Measurements from ENCODE around the gene TIAL1. TPM values are rescaled to one million over a fixed set of nuclear protein-coding genes. Genes with fewer than 3 reads are reported as not detected.

Gene TIAL1, protein sequence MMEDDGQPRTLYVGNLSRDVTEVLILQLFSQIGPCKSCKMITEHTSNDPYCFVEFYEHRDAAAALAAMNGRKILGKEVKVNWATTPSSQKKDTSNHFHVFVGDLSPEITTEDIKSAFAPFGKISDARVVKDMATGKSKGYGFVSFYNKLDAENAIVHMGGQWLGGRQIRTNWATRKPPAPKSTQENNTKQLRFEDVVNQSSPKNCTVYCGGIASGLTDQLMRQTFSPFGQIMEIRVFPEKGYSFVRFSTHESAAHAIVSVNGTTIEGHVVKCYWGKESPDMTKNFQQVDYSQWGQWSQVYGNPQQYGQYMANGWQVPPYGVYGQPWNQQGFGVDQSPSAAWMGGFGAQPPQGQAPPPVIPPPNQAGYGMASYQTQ
- 100 to 1,000 TPM in 3 of 4 donors, 10 to 100 TPM in 1; 31.8 to 177 (median 143) TPM for total RNA-seq

DNA sequence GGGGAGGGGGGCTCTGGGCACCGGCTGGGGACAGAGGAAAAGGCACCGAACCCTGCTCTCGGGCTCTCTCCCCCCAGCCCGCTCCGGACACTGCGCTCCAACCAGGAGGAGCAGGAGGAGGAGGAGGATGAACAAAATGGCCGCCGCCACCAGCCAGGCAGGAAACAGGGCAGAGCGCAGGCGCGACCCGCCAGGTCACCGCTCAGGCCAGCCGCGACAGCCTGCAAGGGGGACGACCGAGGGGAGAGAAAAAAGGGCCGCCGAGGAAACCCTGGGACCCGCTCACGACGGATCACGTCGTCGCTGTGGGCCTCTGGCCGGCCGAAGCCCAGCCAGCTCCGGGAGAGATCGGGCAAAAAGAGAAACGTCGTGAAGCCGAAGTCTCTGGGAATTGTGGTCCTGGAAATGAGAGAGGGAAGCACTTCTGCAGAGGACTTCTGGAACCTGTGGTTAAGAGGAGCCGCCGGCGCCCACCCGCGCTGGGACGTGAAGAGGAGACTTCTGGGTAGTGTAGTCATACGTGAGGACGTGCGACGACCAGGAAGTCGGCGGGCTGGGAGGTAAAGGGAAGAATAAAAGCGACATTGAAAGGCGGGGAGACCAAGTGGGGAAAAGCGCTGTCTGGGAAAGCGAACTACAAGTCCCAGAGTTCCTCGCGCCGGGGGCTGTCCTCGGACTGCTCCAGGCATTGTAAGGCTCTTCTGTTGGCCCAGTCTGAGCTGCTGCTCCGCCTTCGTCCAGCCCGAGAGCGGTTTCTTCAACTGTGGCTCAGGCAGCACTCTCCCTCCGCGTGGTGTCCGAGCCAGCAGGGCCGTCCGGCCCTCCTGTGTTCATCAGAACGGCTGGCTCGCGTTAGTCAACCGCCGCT lies at the start of gene TIAL1:
TSS of gene TIAL1 (minus strand) at position 428 of the 868 bp plus-strand sequence. CDS start 499 bp downstream, outside the sequence.
- Histone ChIP-seq H3K9me3 (no peaks in the 10 kb centered on the region), H3K4me1 (peaks cover 3 to 10% of the 10 kb centered on the region in 2 donors), H3K27me3 (no peaks in the 10 kb centered on the region), H3K27ac (peak within 1 kb of the TSS; percentile 97 to 99), H3K36me3 (no peaks in the 10 kb centered on the region), H3K4me3 (peak within 1 kb of the TSS; percentile 82 to 86)
- intact Hi-C loops (cut with DNase I; ENCODE audit: low total_unique reads), result loop anchor here (5.0 kb wide), 1 partner anchor 56 kb away; the partner anchor contains the start of gene BAG3
- DNase-seq, result peak; percentile 98
- TF ChIP-seq, protein P1, sequence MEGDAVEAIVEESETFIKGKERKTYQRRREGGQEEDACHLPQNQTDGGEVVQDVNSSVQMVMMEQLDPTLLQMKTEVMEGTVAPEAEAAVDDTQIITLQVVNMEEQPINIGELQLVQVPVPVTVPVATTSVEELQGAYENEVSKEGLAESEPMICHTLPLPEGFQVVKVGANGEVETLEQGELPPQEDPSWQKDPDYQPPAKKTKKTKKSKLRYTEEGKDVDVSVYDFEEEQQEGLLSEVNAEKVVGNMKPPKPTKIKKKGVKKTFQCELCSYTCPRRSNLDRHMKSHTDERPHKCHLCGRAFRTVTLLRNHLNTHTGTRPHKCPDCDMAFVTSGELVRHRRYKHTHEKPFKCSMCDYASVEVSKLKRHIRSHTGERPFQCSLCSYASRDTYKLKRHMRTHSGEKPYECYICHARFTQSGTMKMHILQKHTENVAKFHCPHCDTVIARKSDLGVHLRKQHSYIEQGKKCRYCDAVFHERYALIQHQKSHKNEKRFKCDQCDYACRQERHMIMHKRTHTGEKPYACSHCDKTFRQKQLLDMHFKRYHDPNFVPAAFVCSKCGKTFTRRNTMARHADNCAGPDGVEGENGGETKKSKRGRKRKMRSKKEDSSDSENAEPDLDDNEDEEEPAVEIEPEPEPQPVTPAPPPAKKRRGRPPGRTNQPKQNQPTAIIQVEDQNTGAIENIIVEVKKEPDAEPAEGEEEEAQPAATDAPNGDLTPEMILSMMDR (IDR thresholded peaks at IDR 0.05), result peak in 1 of 4 experiments; percentile 7
- TF ChIP-seq POLR2A (IDR thresholded peaks at IDR 0.05), result peak; percentile 52 to 80

DNA sequence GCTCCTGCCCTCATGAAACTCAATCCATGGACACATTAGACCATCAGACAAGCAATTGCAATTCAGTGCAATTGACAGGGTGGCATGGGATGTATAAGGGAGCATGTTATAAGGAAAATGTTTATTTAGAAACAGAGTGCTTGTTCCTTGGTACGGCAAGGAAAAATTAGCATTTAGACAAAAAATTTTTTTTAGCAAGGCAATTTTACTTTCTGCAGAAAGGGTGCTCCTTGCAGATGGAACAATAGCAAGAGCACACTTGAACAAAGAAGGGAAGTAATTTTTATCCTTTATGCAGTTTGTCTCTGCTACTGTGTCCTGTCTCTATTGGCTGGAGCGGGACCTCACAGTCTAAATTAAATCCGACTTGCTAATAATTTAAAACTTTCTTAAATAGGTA lies 48.2 kb upstream of the TIAL1 start:
- Histone ChIP-seq H3K36me3 (no peaks in the 10 kb centered on the region), H3K4me3 (no peak overlapping the region), H3K9me3 (no peaks in the 10 kb centered on the region), H3K4me1 (no peaks in the 10 kb centered on the region), H3K27ac (no peak overlapping the region), H3K27me3 (no peaks in the 10 kb centered on the region)
- TF ChIP-seq, protein P1 (IDR thresholded peaks at IDR 0.05), result no peak
- no peak for TF ChIP-seq POLR2A (IDR thresholded peaks at IDR 0.05)
- intact Hi-C loops (cut with DNase I; ENCODE audit: low total_unique reads), result no loop called here
- no peak for DNase-seq

DNA sequence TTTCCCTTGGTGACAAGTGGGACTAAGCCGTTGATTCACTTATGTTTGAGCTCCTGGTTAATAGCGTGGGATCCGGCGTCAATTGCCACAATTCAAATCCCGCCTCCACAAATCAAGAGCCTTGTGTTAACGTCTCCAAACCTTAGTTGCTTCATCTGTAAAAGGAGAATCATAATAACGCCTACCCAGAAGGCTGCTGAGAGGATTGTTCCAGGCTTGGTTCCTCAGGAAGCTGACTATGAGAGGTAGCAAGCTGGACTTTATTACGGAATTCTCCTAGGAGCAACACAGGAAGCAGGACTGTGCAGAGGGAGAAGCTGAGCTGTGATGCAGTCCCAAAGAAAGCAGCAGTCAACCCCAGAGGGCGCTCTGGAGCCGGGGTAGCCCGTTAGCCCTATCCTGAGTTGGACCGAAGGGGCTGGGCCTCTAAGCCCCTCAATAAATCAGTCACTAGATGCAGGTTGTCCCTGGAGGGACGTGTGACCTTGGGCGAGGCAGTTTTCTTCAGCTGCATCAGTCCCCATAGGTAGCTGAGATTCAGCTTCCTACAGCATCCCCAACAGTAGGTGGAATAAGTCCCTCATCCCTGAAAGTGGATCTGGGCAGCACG lies 47.5 kb upstream of the TIAL1 start:
- Histone ChIP-seq H3K4me1 (no peaks in the 10 kb centered on the region), H3K4me3 (no peak overlapping the region), H3K9me3 (no peaks in the 10 kb centered on the region), H3K27ac (peak overlapping the region in 1 of 2 donors; percentile 35), H3K27me3 (no peaks in the 10 kb centered on the region), H3K36me3 (no peaks in the 10 kb centered on the region)
- no peak for DNase-seq
- no peak for TF ChIP-seq POLR2A (IDR thresholded peaks at IDR 0.05)
- TF ChIP-seq, protein P1 (IDR thresholded peaks at IDR 0.05), result no peak
- intact Hi-C loops (cut with DNase I; ENCODE audit: low total_unique reads), result no loop called here

DNA sequence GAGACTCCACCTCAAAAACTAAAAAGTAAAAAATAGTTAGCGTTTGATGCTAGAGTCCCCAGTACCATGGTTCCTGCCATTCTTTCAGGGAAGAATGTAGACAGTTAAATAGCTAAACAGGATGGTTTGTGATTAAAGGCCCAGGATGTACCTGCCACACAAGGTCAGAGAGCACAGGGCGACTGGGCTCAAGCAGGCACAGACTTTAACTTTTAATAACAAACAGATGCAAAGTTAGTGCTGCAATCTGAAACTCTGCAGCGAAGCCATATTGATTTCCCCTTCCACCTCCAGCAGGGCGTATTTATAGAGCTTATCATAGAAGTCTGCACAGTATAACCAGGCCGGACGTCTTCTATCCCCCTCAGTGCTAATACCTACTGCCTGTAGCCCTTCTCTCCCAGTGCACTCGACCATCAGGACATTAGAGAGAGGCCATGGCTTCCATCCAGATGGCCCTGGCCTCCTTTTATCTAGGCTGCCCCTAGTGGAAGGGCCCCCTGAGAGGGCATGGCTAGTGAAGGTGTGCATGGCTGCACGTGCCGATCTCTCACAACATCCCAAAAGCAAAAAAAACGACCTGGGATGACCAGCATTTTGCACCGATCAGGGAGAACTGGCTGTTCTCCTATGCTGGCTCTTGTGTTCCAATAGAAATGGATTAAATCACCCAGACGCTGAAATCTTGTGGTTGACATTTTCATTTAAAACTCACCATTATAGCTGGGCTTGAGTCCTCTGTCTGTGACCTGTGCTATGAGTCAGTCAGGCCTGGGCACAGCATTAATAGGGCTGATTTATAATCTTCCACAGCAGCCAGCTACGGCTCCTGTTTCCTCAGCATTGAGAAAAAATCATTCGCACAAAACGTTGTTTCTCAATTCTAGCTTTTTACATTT lies 46.8 kb upstream of the TIAL1 start:
- Histone ChIP-seq H3K27ac (peak overlapping the region in 1 of 2 donors; percentile 35), H3K9me3 (no peaks in the 10 kb centered on the region), H3K36me3 (no peaks in the 10 kb centered on the region), H3K27me3 (no peaks in the 10 kb centered on the region), H3K4me3 (no peak overlapping the region), H3K4me1 (no peaks in the 10 kb centered on the region)
- no peak for TF ChIP-seq POLR2A (IDR thresholded peaks at IDR 0.05)
- TF ChIP-seq, protein P1 (IDR thresholded peaks at IDR 0.05), result no peak
- DNase-seq, result peak in 1 of 2 donors; percentile 56
- intact Hi-C loops (cut with DNase I; ENCODE audit: low total_unique reads), result no loop called here
